GM23338 (cell line): ENCODE results near the gene HKDC1.

Experiments
- CREB1 ChIP-seq: fragments of 250-450 bp; sonication (Bioruptor Pico); IDR thresholded peaks from 2 replicates; pipeline ENCODE4 v1.5.0; 2020; ENCODE audit warnings: low read depth, mild to moderate bottlenecking, moderate library complexity
- ETS1 ChIP-seq: IDR thresholded peaks from 2 replicates; pipeline ENCODE4 v1.6.1; 2016; ENCODE audit warnings: antibody characterized with exemption
- EZH2 ChIP-seq: fragments of 200-600 bp; sonication (generic); IDR thresholded peaks from one replicate; pipeline ENCODE4 v1.8.0; 2017; ENCODE audit warnings: antibody characterized with exemption, mild to moderate bottlenecking, low read depth; ENCODE audit not compliant: unreplicated experiment
- EZH2phosphoT487 ChIP-seq: fragments of 200-600 bp; sonication (generic); IDR thresholded peaks from one replicate; pipeline ENCODE4 v1.8.1; 2018; ENCODE audit warnings: antibody characterized with exemption; ENCODE audit not compliant: unreplicated experiment
- JUNB ChIP-seq: IDR thresholded peaks from one replicate; pipeline ENCODE4 v1.6.1; 2016; ENCODE audit warnings: antibody characterized with exemption; ENCODE audit not compliant: unreplicated experiment
- NANOG ChIP-seq: IDR thresholded peaks from 2 replicates; pipeline ENCODE4 v1.6.1; 2016; ENCODE audit warnings: antibody characterized with exemption, borderline replicate concordance
- POLR2AphosphoS5 ChIP-seq: IDR thresholded peaks from 2 replicates; pipeline ENCODE4 v1.6.1; 2016; ENCODE audit warnings: antibody characterized with exemption, low read depth
- STAT1 ChIP-seq: IDR thresholded peaks from one replicate; pipeline ENCODE4 v1.6.1; 2016; ENCODE audit warnings: antibody characterized with exemption; ENCODE audit not compliant: unreplicated experiment
- ZNF331 ChIP-seq: fragments of 250-450 bp; sonication (Bioruptor Pico); IDR thresholded peaks from 2 replicates; pipeline ENCODE4 v1.5.0; 2020; ENCODE audit warnings: low read depth, mild to moderate bottlenecking, moderate library complexity
- TF ChIP-seq, protein P1 (sequence below), 2 experiments: fragments of 200-600 bp in 1 of 2; sonication (generic) in 1 of 2; conservative IDR thresholded peaks; 2 replicates each; pipeline versions ENCODE4 v1.5.1 to v1.6.1; 2016 to 2017; ENCODE audit warnings: antibody characterized with exemption in 2 of 2, low read depth in 2 of 2, mild to moderate bottlenecking in 2 of 2, moderate library complexity in 1 of 2
- TF ChIP-seq, protein P2 (sequence below): IDR thresholded peaks from one replicate; pipeline ENCODE4 v1.6.1; 2018; ENCODE audit warnings: antibody characterized with exemption; ENCODE audit not compliant: unreplicated experiment

DNA sequence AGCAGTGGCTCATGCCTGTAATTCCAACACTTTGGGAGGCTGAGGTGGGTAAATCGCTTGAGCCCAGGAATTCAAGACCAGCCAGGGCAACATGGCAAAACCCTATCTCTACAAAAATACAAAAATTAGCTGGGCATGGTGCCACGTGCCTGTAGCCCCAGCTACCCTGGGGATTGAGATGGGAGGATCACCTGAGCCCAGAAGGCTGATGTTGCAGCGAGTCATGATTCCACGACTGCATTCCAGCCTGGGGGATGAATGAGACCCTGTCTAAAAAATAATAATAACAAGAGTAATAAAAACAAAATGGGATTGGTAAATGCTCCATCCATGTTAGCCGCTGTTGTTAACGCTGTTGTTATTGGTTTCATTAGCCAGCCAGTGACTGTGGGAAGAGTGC is 1.3 kb upstream of the HKDC1 start:
- TF ChIP-seq, protein P1, sequence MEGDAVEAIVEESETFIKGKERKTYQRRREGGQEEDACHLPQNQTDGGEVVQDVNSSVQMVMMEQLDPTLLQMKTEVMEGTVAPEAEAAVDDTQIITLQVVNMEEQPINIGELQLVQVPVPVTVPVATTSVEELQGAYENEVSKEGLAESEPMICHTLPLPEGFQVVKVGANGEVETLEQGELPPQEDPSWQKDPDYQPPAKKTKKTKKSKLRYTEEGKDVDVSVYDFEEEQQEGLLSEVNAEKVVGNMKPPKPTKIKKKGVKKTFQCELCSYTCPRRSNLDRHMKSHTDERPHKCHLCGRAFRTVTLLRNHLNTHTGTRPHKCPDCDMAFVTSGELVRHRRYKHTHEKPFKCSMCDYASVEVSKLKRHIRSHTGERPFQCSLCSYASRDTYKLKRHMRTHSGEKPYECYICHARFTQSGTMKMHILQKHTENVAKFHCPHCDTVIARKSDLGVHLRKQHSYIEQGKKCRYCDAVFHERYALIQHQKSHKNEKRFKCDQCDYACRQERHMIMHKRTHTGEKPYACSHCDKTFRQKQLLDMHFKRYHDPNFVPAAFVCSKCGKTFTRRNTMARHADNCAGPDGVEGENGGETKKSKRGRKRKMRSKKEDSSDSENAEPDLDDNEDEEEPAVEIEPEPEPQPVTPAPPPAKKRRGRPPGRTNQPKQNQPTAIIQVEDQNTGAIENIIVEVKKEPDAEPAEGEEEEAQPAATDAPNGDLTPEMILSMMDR (conservative IDR thresholded peaks at IDR 0.05; ENCODE audit: low read depth in 2 of 2) = no peak
- no peak for TF ChIP-seq EZH2phosphoT487
- TF ChIP-seq POLR2AphosphoS5 = no peak
- TF ChIP-seq, protein P2, sequence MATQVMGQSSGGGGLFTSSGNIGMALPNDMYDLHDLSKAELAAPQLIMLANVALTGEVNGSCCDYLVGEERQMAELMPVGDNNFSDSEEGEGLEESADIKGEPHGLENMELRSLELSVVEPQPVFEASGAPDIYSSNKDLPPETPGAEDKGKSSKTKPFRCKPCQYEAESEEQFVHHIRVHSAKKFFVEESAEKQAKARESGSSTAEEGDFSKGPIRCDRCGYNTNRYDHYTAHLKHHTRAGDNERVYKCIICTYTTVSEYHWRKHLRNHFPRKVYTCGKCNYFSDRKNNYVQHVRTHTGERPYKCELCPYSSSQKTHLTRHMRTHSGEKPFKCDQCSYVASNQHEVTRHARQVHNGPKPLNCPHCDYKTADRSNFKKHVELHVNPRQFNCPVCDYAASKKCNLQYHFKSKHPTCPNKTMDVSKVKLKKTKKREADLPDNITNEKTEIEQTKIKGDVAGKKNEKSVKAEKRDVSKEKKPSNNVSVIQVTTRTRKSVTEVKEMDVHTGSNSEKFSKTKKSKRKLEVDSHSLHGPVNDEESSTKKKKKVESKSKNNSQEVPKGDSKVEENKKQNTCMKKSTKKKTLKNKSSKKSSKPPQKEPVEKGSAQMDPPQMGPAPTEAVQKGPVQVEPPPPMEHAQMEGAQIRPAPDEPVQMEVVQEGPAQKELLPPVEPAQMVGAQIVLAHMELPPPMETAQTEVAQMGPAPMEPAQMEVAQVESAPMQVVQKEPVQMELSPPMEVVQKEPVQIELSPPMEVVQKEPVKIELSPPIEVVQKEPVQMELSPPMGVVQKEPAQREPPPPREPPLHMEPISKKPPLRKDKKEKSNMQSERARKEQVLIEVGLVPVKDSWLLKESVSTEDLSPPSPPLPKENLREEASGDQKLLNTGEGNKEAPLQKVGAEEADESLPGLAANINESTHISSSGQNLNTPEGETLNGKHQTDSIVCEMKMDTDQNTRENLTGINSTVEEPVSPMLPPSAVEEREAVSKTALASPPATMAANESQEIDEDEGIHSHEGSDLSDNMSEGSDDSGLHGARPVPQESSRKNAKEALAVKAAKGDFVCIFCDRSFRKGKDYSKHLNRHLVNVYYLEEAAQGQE = no peak
- TF ChIP-seq JUNB = no peak
- TF ChIP-seq NANOG = no peak
- TF ChIP-seq EZH2 = no peak
- no peak for TF ChIP-seq STAT1
- no peak for TF ChIP-seq ZNF331 (CRISPR knock-in tag)
- no peak for TF ChIP-seq CREB1
- no peak for TF ChIP-seq ETS1
